HPDE6-E6E7 (cell line): Measurements from ENCODE around the gene SLC38A3.
A peak's percentile ranks its signal among the peaks of the same experiment; 100 is the strongest.

ENCODE experiments used
- DNase-seq: peaks from one replicate; pipeline ENCODE4 v3.0.0; 2011; ENCODE audit warnings: missing footprints; ENCODE audit errors: extremely low spot score

SLC38A3 gene

GRCh38 chr3:50192124-50192523 lies 12.9 kb upstream of the SLC38A3 start:
- no peak for DNase-seq

GRCh38 chr3:50192689-50193141 lies 12.4 kb upstream of the SLC38A3 start:
- no peak for DNase-seq

DNA sequence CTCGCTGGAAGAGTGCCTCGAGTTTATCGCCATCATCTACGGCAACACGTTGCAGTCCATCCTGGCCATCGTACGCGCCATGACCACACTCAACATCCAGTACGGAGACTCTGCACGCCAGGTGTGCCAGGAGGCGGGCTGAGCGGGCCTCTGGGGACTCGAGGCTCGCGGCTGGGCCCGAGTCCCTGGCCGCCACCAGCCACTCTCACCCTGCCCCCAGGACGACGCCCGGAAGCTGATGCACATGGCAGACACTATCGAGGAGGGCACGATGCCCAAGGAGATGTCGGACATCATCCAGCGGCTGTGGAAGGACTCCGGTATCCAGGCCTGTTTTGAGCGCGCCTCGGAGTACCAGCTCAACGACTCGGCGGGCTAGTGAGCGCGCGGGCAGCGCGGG lies 11.8 kb upstream of the SLC38A3 start:
- DNase-seq: no peak

GRCh38 chr3:50193746-50194127 lies 11.3 kb upstream of the SLC38A3 start:
- DNase-seq: no peak

DNA sequence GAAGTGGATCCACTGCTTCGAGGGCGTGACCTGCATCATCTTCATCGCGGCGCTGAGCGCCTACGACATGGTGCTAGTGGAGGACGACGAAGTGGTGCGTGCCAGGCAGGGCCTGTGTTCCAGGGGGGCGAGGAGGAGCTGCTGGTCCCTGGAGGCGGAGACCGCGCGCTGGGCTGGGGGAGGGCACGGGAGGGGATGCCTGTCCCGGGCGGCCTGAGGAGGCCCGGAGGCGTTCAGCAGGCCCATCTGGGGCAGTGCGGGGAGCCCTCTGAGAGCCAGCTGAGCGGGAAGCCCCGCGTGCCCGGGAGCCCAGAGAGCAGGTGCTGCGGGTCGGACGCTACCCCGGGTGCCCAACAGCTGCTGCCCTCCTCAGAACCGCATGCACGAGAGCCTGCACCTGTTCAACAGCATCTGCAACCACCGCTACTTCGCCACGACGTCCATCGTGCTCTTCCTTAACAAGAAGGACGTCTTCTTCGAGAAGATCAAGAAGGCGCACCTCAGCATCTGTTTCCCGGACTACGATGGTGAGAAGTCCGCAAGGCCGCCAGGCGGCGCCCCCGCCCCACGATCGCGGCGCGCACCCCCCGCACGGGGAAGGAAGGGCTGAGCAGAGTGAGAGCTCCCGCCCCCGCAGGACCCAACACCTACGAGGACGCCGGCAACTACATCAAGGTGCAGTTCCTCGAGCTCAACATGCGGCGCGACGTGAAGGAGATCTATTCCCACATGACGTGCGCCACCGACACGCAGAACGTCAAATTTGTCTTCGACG lies 10.8 kb upstream of the SLC38A3 start:
- DNase-seq: peak; percentile 20

DNA sequence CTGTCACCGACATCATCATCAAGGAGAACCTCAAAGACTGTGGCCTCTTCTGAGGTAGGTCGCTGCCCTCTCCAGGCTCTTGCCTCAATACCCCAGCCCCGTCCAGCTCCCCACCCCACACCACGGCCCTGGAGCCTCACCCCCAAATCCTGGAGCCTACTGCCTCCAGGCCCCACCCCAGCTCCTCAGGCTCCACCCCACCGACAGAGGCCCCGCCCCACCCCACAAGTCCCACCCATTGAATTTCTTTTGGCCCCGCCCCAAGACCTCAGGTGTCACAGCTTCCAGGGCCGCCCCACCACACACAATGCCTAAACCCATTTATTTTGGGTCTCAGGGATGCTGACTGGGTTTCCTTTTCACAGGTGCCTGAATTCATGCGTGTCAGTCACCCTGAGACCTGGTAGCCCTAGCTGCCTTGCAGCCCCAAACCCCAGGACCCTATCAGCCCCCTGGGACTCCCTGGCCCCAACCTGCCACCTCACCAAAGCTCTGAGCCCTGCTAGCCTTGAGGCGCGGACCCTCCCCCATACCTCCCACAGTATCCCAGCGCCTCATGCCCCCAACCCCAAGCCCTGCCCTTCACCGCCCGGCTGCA lies 10.1 kb upstream of the SLC38A3 start:
- peak; percentile 16 for DNase-seq

GRCh38 chr3:50195501-50196252 lies 9.4 kb upstream of the SLC38A3 start:
- DNase-seq: no peak

GRCh38 chr3:50196253-50196801 lies 8.7 kb upstream of the SLC38A3 start:
- no peak for DNase-seq

- no peak for DNase-seq
Measured at GRCh38 chr3:50201573-50202315, 3.3 kb upstream of the SLC38A3 start.

DNA sequence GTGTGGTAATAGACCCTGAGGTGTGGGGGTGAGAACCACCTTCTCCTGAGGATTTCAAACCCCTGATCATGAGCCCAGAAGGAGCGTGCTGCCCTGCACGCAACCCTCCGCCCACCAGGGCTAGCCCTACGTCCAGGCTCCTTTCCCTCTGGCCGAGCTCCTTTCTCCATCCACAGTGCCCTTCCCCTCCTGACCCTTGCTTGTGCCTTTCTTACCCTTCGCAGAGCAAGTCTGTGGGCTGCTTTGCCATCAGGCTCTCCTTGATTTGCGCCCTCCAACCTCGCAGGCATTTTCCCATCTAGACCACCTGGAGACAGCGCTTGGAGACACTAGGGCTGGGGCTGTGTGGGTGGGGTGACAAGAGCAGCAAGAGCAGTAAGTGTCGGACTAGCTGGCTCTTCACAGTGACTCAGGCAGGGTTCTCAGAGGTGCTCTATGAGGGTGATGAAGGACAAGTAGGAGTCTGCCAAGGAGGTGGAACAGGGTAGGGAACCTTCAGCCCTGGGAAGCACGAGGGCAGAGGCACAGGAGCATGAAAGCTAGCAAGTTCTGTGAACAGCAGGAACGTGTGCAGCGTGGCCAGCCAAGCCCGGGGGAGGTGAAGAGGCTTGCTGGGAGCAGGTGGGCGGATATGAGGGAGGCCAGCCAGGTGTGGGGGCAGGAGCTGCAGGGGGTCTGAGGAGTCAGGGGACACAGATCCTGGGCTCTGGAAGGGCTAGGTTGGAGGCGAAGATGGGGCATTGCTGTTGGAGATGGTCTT lies 2.5 kb upstream of the SLC38A3 start:
- no peak for DNase-seq

DNA sequence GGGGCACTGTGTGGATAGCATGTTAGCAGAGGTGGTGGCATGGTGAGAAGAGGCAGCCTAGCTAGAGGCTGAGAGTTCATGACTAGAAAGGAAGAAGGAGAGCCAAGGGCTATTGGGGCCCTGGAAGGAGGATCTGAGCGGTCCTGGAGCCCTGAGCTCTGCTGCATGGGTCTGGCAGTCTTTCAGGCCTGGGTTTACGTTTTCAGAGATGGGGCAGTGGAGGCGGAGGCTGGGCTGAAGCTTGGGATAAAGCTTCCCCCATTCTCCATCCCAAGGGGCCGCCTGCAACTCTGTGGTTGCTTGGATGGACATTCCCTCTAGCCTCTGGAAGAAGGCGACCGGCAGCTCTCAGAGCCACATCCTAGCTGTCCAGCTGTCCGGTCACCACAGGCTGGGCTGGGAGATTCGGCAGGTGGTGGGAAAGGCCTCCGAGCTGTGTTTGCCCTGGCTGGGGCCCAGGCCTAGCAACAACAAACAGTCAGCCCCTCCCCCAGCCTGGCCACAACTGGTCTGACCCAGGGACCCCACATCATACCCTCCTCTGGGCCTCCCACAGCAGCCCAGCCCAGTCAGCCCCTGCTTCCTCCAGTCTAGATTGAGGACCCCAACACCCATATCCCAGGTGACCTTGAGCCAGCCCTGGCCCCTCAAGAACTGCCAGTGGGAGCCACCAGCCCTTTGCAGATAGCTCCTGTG lies 1.8 kb upstream of the SLC38A3 start:
- DNase-seq: no peak

DNA sequence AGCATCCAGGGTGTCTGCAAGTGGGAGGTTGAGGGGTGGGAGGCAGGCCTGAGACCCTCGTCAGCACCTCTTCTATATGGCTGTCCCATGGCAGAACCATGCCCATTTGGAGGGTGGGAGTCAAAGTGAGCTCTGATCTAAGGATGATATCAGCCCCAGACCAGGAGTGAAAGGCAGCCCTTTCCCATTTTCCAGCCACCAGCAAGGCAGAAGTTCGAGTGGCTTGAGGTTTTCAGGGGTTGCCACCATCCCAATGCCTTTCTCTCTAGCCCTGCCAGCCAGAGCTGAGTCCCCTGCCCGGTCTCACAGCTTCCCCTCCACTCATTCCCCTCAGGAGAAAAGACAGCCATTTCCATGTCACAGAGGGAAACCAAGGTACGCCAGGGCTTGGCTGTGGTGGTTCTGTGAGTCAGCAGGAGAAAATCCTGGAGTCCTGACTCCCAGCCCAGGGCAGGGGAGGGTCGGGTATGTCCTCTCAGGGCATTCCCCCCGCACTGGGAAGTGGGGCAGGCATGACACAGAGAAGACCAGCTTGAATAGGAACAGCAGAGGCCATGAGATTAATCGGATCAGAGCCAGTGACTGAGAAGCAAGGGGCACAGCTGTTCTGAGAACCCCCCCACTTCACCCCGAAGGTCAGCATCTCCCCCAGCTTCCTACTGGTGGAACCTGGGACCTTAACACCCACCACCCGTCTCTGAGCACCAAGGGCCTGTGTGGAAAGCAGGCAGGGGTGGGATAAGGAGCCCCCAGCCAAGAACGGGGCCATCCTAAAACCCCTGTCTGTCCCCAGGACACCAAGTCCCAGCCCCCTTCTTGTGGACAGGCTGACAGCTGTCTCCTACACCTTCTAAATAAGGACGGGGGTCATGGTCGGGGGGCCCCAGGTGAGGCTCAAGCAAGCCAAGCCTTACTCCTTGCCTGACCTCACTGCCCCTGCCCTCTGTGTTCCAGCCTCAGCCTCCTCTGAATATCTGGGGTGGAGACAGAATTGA lies 965 bp upstream of the SLC38A3 start:
- DNase-seq: no peak

- DNase-seq: no peak
Measured at GRCh38 chr3:50205413-50206276, 574 bp downstream of the SLC38A3 start.

DNA sequence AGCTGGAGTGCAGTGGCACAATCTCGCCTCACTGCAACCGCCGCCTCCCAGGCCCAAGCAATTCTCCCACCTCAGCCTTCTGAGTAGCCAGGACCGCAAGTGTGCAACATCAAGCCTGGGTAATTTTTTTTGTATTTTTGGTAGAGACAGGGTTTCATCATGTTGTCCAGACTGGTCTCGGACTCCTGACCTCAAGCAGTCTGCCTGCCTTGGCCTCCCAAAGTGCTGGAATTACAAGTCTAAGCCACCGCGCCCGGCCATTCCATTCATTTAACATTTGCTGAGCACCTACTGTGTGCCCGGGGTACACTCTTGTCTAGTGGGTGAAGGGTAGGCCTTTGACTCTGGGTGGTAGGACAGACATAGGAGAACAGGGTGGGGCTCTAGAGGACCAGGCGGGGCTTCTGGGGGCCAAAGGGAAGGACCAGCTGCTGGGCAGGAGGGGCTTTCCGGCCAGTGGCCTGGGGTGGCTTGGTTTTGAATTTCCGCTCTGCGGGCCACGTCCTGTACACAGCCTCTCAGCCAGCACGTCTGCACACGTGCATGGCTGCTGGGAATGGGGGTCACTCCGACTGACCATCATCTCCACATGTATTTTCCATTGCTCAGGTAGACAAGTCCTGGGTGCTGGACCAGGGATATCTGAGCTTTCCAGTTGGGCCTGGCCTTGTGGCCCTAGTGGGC lies 2.4 kb downstream of the SLC38A3 start:
- DNase-seq: no peak

- no peak for DNase-seq
Measured at GRCh38 chr3:50208677-50209344, 3.7 kb downstream of the SLC38A3 start.

DNA sequence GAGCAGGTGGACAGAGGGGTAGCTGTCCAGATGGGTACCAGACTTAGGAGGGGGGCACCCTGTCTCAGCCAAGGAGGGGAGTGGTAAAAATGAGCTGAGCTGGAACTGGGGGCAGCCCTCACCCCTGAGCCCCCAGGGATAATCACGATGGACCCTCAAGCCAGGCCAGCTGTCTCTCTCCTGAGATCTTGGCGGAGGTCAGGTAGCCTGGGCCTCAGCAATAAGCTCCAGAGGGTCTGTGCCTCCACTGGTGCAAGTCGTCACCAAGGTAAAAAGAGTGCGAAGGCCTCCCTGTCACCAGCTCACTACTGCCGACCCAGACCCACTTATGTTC lies 5.1 kb downstream of the SLC38A3 start:
- no peak for DNase-seq
